Activated CD8-positive, alpha-beta memory T cell treated with anti-CD3 and anti-CD28 coated beads for 1 hour (primary cell): Measurements from ENCODE around the gene RPL13.
A peak's percentile ranks its signal among the peaks of the same experiment; 100 is the strongest.
"Not testable (repeated sequence)": the region's sequence is repeated elsewhere in the genome, so short reads cannot be mapped to it uniquely, and the experiment has no call there.

Experiments
- DNase-seq, 2 donors: peaks; one replicate each; pipeline ENCODE4 v3.0.0-alpha.2; 2020; ENCODE audit warnings: low read depth in 1 of 2; ENCODE audit errors: extremely low read depth in 1 of 2

Gene RPL13

DNA sequence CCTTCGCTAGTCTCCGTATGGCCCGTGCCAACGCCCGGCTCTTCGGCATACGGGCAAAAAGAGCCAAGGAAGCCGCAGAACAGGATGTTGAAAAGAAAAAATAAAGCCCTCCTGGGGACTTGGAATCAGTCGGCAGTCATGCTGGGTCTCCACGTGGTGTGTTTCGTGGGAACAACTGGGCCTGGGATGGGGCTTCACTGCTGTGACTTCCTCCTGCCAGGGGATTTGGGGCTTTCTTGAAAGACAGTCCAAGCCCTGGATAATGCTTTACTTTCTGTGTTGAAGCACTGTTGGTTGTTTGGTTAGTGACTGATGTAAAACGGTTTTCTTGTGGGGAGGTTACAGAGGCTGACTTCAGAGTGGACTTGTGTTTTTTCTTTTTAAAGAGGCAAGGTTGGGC lies 2.5 kb downstream of the RPL13 start:
- no peak for DNase-seq

- no peak for DNase-seq
Observed at GRCh38 chr16:89563639-89564392, 3.3 kb downstream of the RPL13 start.

DNA sequence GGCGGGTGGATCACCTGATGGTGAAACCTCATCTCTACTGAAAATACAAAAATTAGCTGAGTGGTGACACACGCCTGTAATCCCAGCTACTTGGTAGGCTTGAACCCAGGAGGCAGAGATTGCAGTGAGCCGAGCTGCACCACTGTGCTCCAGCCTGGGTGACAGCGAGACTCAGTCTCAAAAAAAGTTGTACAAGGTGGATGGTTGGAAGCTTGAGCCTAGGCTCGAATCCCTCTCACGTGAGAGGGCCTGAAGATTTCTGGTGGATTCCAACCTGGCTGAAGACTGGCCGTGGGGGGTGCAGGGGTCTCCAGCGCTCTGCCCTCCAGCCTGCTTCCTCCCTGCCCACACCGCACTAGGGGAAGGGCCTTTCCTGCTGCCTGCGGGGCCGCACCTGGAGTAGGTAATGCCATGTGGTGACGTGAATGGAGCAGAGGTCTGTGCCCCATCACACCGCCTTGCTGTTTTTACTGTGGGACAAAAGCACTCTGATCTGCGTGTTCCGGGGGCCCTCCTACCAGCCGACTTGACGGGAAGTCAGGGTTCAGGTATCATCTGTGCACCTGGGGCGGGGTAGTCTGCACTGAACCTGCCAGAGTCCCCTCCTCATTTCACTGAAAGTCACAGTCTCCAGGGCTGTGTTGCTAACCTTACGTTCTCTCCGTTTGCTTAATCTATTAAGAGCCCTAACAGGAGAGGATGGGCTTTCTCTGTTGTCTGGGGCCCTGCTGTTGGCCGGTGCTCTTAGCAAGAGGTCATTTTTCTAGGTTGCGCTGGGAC lies 4.2 kb downstream of the RPL13 start:
- DNase-seq, result no peak

GRCh38 chr16:89565256-89565505 lies 4.7 kb downstream of the RPL13 start:
- DNase-seq, result no peak

GRCh38 chr16:89565506-89566372 lies 5.3 kb downstream of the RPL13 start:
- peak in 1 of 2 donors; percentile 13 for DNase-seq

DNA sequence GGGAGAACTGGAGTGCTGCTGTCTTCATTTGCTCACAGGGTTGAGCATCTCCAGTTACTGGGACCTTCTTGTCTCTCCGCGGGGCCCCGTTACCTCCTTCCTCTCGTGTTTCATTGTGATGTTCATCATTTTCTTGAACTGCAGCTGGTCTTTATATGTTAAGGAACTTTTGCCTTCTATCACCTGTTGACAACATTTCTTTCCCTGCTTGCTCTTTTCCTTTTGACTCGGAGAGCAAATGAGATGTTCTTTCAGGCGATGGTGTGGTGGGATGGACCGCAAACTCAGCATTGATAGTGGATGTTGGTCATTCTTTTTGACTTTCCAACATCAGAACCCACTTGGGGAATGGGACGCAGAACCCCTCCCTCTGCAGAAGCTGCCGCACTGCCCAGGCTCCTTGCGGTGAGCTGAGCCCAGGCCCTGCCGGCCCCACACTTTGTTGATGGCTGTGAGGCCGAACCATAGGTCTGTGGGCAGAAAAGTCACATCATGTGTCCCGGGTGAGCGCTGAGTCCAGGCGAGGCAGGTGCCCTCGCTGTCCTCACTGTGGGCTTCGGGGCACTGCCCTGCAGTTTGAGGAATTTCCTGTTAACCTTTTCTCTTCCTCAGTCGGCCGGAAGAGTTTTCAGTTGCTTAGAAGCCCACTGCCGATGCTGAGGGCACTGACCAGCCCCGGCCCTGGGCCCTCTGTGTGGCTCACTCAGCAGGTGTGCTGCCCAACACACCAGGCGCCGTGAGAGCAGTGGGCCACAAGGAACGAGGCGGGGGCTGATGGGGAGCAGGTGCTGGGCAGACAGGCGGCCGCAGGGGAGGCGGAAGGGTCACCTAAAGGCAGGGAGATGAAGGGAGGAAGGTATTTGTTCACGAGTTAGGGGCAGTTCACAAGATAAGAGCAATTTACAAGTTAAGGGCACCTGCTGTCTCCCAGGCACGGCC lies 7.4 kb downstream of the RPL13 start:
- no peak for DNase-seq

DNA sequence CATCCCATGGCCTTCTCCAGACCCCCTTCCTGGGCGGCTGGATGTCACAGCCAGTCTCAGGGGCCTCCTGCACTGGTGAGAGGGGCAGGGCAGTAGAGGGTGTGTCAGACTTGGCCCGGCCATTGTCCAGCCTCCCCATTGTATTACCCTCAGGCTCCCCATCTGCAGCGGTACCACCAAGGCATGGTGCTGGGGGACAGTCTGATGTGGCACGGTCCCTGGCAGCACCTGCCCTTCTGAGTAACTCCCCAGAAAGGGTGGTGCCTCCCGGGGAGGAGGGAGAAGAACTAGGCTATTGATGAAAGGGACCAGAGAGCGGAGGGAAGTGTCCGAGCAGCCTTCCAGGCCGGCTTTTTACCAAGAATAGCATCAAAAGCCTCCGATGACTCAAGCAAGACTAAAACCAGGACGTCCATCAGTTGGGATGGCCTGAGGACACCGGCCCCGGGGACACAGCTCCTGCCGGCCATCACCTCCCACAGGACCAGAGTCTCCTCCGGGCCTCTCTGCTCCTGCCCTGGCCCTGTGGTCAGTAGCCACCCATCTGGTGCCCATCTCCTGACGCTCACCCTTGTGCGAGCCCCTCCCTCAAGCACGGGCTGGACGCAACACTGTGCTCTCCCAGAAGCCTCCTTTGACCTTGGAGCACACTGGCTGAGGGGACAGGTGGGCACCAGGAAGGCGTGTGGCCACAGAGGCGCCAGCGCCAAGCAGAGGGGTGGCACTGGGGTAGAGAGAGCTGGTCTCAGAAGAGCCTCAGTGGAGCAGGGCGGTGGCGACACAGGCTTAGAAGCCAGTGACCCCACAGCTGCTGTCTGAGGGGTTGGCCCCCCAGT lies 9.2 kb downstream of the RPL13 start:
- DNase-seq, result no peak

GRCh38 chr16:89570342-89570923 lies 10.0 kb downstream of the RPL13 start:
- DNase-seq, result no peak

DNA sequence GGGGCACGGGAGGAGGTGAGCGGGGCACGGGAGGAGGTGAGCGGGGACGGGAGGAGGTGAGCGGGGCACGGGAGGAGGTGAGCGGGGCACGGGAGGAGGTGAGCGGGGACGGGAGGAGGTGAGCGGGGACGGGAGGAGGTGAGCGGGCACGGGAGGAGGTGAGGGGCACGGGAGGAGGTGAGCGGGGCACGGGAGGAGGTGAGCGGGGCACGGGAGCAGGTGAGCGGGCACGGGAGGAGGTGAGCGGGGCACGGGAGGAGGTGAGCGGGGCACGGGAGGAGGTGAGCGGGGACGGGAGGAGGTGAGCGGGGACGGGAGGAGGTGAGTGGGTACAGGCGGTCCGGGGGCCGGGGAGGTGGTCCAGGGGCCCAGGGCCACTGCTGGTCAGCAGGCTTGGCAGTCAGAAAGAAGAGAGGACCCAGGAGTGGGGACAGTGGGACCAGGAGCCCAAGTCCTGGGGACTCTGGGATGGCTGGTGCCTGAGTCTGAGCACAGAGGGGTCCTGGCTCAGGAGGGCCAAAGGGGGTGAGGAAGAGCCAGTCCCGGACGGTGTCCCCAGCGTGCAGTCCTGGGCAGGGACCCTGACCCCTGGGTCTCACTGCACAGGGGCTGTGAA lies 10.6 kb downstream of the RPL13 start:
- DNase-seq, result not testable (repeated sequence)

DNA sequence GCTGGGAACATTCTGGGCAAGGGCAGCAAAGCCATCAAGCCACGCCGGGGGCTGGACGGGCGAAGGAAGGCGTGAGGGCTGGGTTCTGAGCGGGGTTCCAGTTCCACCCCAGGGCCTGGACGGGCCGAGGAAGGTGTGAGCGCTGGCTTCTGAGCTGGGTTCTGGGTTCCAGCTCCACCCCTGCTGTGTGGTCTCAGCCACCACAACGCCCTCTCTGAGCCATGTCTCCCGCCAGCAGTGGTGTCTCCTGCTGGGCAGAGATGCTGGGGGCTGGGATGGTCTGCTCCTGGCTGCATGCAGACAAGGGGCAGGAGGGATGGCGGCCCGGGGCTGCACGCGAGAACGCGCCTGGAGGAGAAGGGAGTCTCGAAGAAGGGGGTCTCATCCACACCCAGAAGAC lies 11.2 kb downstream of the RPL13 start:
- DNase-seq, result no peak

GRCh38 chr16:89572073-89572484 lies 11.6 kb downstream of the RPL13 start:
- DNase-seq, result no peak

- no peak for DNase-seq
Observed at GRCh38 chr16:89572485-89573205, 12.2 kb downstream of the RPL13 start.

- no peak for DNase-seq
Observed at GRCh38 chr16:89573826-89574680, 13.6 kb downstream of the RPL13 start.

DNA sequence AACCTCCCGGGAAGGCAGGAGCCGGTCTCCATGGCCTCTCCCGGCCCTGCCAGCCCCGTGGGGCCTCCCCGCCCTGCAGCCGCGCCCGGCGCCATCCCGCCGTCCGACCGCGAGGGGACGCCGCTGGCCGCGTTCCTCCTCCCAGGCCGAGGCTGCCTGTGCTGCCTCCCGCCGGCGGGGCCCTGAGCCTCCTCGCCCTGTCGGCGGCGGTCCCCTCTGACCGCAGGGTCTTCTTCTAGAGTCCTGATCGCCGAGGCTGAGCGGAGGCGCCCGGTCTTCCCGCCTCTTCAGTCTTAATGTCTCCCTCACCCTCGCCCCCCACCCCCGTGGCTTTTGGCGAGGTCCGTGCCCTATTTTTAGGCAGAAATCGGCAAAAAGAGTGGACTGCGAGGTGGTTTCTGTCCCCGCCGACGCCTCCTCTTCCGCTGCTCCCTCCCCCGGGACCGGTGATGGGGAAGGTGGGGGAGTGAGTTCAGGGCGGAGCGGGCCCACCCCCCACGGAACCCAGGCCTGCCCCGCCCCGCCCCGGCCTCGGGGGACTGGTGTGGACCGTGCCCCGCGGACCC lies 14.3 kb downstream of the RPL13 start:
- DNase-seq, result peak in 1 of 2 donors; percentile 29

- no peak for DNase-seq
Observed at GRCh38 chr16:89575247-89576152, 15.0 kb downstream of the RPL13 start, which contains the start of gene CPNE7. Gene CPNE7, plus strand, starts transcription at chr16:89575758. Its CDS starts 140 bp downstream, at chr16:89575898.
